GM21423 (cell line): ENCODE data around the gene CHD1L.
"Not testable (repeated sequence)": the region's sequence is repeated elsewhere in the genome, so short reads cannot be mapped to it uniquely, and the experiment has no call there.

Source experiments
- ATAC-seq: cut with Tn5 transposase; IDR thresholded peaks from one replicate; pipeline ENCODE4 v1.9.1; 2021; ENCODE audit warnings: mild to moderate bottlenecking, moderate library complexity; ENCODE audit not compliant: unreplicated experiment

CHD1L gene

DNA sequence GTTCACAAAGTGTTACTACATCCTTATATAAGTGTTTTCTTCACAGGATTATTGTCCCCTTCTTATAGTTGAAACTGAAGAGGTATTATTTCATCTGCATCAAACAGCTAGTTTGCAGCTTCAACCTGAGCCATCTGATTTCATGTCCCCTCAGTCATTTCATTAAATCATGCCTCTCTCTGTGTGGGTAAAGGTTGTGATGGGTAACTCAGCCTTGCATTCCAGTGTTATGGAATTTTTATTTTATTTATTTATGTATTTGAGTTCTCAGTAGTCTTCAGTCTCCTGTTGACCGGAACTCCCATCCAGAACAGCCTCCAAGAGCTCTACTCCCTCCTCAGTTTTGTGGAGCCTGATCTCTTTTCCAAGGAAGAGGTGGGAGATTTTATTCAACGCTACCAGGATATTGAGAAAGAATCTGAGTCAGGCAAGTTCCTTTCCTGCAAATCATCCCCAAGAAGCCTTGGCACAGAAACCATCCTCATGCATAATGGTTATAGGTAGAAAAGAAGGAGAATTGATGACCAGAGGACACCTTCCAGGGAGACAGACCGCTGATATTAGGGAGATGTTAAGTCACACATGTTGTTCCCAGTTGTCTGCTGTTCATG, 21.8 kb downstream of the CHD1L start:
- no peak for ATAC-seq

DNA sequence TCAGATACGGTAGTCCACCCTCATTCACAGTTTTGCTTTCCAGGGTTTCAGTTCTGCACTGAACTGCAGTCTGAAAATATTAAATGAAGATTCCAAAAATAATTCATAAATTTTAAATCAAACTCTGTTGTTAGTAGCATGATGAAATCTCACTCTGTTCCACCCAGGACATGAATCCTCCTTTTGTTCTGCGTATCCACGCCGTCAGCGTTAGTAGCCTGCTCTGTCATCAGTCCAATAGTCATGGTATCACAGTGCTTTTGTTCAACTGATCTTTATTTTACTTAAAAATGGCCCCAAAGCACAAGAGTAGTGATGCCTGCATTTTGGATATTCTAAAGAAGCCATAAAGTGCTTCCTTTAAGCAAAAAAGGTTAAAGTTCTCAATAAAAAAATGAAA, 23.9 kb downstream of the CHD1L start:
- no peak for ATAC-seq

DNA sequence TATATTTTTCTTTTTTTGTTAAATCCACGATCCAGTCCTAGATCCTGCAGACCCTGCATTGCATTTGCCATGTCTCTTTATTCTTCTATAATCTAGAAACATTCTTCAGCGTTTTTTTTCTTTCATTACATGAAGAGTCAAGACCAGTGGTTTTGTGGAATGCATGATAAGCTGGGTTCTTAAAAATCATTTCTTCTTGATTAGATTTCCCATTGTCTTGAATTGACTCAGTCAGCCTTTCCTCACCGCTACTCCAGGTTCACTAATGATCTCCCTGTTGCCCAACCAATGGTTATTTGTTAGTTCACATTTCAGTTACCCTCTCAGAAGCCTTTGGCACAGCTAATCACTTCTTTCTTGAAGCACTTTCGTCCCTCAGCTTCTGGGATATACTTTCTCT, 25.2 kb downstream of the CHD1L start:
- ATAC-seq, result no peak

DNA sequence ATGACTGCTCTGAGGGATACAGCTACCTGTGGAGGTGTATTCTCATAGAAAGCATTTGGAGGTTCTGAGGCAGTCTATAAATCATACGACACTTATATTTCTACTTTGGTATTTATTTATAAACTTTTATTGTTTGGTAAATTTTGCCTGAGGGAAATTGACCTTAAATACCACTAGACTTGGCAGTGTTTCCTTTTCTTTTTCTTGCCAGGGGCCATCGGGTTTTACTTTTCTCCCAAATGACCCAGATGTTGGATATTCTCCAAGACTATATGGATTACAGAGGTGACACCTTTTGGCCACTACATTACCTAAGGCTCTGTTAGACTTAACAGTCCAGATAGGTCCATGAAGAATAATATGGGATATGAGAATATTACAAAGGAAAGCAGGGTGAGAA, 28.2 kb downstream of the CHD1L start:
- no peak for ATAC-seq

DNA sequence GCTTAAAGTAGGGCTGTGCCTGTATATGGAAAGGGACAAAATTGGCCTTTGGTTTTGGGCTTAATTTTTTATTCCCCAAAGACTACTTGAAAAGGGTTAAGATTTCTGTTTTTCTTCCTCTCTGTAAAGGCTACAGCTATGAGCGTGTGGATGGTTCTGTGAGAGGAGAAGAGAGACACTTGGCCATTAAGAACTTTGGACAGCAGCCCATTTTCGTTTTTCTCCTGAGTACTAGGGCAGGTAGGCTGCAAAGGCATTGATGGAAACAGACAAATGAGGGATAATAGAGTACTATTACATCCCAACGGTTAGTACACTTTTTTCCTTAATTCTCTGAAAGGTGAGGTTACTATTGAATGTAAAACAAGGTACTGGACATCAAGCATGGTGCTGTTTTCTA, 29.6 kb downstream of the CHD1L start:
- ATAC-seq, result no peak

DNA sequence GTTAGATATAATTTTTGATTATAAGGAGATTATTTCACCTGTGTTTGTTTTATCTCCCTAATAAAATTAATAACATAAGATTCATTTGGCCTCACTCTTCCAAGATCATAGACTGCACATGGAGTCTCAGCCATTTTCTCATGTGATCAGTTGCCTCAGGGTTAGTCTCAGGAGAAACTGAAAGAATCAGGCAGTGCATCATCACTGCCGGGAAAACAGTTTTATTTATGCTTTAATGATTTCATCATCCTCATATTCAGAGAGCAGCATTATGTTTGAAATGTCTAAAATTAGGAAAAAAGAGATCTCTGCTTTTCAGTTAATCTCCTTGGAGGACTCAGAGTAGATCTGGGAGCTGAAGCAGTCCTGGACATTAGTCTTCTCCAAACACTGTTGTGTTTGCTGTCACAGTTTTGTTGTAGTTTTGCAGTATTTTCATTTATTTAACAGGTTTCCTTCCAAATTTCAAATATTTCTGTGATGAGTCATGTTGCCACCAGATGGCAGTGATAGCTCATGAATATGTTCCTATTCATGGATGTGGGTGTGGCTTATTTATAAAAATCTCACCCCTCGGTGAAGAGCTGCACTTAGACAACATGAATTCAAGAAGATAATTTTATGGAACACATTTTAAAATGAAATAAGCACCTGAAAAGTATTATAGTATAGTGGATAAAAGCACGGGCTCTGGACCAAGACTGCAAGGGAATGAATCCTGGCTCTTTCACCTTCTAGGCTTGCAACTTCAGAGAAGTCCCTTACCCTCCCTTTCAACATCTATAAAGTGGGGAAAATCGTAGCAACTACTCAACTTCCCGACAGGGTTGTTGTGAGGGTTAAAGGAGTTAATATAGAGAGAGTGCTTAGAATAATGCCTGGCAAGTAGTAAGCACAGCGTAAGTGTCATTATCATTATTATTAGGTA, 31.2 kb downstream of the CHD1L start:
- no peak for ATAC-seq

DNA sequence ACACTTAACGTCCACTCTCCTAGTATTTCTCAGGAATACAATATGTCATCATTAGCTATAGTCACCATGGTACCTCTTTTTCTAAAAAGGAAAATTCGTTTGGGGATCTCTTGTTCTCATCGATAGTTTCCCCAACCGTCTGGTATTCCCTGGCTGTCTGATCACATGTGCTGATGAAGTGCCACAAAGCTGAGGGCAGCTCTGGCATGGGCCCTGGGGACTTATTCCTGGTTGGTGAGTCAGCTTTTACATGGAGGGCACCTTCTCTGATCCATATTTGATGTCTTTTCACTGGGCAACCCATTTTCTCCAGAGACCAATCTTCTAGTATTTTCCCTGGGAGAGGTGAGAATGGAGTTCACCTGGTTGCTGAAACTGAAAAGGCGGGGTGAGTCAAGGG, 39.5 kb downstream of the CHD1L start:
- no peak for ATAC-seq

DNA sequence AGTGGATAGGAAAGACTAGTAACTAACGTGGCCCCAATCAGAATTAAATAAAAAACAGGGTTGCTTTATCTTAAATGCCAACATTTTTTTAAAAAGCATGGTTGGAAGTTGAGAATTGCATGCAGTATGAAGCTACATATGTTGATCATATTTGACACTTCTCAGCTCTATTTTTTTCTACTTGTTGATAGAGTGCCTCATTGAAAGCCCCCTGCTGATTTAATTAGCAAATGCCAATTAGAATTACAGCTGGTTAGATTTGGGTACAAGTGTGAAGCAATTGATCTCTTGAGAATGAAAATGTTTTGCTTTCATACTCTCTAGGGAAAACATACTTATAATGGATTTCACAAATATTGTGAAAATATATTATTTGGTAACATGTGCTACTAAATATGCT, 40.5 kb downstream of the CHD1L start:
- ATAC-seq, result no peak

DNA sequence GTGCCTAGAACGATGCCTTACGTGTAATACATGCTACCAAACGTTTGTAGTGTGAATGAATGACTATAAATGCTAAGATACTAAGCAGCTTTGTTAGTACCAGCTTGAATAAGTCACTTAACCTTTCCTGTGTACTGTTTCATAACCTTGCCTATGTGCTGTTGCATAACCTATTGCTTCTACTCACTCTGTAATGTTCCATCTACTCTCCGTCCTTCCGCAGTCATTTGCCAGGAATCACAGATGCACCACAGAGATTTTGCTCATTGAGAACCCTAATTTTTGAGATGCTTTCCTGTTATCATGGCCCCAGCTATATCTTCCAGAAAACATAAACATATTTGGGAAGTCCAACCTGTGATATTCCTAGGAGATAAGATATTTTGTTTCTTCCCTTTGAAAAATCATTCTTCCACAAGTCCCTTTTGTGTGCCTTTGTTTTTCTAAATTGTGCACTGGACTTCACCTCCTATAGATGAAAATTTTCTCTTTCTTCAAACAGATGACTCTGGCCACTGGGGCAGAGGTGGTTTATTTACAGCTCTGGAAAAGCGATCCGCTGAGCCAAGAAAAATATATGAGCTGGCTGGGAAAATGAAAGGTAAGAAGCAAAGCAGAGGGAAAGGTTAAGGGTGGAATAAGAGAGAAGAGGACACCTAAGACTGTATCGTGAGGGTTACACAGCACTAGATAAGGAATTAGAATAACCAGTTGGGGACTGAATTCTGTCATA, 44.8 kb downstream of the CHD1L start:
- ATAC-seq, result no peak

DNA sequence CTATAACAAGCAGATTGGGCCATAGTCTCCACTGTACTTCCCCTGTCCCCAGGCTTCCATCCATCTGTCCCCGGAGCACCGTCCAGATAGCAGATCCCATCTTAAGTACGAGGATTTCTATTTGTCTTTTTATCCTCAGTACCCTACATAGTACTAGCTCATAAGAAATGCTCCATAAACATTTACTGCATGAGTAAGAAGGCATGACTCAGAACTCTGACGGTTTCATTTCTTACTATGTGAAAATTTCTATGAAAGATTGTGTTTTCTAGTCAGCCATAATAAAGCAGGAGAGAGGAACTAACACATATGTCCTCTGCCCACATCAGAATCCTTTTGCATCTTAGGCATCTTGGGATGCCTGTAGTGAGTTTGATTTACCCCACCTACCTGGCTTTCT, 49.5 kb downstream of the CHD1L start:
- ATAC-seq, result no peak

DNA sequence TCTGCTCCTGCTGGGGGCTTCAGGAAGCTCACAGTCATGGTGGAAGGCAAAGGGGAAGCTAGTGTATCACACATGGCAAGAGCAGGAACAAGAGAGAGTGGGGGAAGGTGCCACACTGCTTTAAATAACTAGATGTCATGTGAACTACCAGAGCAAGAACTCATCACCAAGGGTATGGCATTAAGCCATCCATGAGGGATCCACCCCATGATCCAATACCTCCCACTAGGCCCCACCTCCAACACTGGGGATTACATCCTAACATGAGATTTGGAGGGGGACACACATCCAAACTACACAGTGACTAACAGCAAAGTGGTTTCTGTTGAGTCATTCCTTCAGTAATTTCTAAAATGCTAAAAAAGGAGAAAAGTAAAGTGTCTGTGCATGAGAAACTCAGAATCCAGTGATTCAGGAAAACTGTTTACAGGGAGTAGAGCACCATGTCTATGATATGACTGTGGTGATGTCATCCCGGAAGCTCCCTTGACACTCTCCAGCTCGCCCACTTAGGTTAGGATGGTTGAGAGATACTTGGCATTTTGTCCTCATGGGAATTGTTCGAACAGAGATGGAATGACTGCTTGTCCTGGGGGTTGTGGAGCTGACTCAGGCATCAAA, 50.3 kb downstream of the CHD1L start:
- no peak for ATAC-seq

DNA sequence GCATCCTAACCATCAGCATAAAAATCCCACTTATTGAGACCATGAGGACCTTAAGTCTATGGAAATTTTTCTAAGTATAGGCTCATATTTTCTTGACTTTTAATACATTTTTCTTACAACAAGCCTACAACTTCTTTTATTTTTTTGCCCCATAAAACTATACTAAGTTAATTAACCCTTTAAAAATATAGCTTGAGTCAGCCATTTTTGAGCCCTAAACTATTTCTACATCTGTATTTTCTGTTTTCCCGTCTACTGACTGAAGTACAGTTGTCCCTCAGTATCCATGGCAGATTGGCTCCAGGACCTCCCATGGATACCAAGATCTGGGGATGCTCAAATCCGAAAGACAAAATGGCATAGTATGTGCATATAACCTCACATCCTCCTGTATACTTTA, 55.0 kb downstream of the CHD1L start:
- no peak for ATAC-seq

DNA sequence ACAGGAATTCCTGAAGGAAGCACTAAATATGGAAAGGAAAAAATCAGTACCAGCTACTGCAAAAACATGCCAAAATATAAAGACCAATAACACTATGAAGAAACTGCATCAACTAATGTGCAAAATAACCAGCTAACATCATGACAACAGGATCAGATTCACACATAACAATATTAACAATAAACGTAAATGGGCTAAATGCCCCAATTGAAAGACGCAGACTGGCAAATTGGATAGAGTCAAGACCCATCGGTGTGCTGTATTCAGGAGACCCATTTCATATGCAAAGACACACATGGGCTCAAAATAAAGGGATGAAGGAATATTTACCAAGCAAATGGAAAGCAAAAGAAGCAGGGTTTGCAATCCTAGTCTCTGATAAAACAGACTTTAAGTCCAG, 63.3 kb downstream of the CHD1L start:
- not testable (repeated sequence) for ATAC-seq

DNA sequence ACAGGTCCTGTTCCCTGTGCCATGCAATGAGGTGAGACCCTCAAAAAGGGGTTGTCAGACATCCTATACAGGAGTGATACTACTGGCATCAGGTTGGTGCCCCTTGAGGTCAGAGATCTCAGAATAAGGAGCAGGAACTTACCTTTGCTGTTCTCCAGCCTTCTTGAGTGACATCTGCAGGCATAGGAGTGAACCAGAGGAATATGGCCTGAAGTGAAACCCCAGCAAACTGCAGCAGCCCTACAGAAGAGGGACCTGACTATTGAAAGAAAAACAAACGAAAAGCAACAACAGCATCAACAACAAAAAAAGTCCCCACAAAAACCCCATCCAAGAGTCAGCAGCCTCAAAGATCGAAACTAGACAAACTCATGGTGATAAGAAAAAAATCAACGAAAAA, 74.5 kb downstream of the CHD1L start:
- no peak for ATAC-seq

DNA sequence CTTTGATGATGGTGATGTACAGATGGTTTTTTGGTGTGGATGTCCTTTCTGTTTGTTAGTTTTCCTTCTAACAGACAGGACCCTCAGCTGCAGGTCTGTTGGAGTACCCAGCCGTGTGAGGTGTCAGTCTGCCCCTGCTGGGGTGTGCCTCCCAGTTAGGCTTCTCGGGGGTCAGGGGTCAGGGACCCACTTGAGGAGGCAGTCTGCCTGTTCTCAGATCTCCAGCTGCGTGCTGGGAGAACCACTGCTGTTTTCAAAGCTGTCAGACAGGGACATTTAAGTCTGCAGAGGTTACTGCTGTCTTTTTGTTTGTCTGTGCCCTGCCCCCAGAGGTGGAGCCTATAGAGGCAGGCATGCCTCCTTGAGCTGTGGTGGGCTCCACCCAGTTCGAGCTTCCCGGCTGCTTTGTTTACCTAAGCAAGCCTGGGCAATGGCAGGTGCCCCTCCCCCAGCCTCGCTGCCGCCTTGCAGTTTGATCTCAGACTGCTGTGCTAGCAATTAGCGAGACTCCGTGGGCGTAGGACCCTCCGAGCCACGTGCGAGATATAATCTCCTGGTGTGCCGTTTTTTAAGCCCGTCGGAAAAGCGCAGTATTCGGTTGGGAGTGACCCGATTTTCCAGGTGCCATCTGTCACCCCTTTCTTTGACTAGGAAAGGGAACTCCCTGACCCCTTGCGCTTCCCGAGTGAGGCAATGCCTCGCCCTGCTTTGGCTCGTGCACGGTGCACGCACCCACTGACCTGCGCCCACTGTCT, 84.6 kb downstream of the CHD1L start:
- not testable (repeated sequence) for ATAC-seq

DNA sequence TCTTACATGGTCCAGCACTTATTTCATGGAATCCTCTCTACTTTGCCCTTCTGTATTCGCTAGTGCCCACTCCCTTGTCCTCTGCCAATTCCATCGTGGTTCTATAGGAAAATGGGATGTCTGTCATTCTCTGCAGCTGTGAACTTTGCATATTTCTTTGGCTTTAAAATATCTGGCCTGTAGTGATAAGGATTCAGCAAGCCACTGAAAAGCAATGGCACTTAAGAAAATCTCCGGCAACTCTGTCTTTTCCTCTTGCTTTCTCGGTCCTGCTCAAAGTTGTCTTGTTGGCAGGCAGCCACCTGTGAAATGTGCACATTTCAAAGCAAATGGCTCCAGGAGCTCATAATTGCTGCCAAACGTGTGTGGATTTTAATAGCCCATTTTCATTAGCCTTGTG, 91.8 kb downstream of the CHD1L start:
- no peak for ATAC-seq

DNA sequence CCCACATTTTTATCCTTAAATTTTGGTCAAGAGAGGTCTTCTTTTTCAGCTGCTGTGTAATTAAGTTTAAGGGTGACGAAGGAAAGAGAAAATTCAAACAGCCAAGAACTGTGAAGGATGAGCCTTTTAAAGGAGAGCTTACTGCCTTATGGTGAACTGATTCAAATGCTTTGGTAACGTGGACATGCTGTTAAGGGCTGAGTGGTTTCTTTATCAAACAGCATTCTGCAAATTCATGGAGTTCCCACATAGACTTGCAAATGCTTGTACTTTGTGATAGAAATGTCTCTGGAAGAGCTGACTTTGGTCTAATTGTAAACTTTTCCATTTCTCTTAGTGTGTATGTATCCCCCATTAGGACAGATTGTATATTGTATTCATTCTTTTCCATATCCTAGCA, 93.8 kb downstream of the CHD1L start:
- no peak for ATAC-seq

DNA sequence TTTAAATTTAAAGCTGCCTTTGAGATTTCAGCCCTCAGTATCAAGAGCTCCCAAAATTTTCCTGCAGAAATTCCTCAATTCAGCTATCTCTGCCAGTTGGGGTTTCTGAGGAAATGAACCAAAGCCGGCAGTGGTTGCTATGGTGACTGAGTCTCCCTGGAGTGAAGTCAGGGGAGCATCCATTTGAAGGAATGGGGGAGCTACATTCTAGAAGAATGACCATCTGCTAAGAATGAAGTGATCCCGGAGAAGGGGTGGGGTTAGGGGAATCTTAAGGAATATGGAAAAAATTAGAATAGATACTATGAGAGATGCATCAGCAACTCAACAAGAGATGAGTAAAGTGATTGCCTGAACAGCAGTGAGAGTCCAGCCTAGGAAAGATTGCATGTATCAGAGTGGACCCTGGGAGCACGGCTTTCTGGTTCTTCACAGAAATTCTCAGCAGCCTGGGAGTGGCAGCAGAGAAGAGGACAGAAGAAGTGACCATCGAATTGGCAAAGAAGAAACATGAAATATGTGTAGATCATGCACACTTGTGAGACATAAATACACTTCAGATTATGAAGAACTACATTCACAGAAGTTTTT, 94.7 kb downstream of the CHD1L start:
- no peak for ATAC-seq

DNA sequence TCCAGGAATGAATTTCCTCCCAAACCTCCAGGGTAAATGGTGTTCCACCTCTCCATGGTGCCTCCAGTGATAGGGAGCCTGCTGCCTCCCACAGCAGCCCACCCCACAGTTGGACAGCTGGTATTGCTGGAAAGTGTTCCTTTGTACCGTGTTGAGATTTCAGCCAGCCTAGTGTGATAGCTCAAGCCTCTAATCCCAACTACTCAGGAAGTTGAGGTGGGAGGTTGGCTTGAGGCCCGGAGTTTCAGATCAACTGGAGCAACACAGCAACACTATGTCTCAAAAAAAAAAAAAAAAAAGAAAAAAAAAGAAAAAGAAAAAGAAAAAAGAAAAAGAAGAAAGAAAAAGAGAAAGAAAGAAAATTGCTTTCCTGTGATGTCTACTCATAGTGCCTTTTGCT, 96.1 kb downstream of the CHD1L start:
- ATAC-seq, result no peak

DNA sequence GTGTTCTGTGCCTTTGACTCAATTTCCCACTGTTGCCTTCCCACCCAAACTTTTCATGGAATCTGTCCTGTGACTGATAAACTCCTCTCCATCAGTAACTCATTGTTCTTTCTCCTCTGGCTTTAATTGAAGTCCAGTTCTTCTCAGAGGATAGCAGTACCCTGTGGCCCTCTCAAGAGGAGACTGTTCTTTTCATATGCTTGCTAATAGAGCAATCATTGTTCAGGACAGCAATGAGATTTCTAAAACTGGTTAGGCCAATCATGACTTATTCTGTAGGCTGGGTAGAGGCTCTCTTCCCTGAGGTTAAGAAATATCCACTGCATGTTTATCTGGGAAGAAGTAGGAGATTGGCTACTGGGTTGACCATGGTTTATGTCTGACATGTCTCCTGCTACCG, 98.8 kb downstream of the CHD1L start:
- no peak for ATAC-seq
